GM19438 (cell line): ENCODE measurements around the gene ABHD8.

ENCODE experiments used
- ATAC-seq: cut with Tn5 transposase; IDR thresholded peaks from one replicate; pipeline ENCODE4 v1.9.1; 2021; ENCODE audit warnings: low read depth; ENCODE audit not compliant: unreplicated experiment

ABHD8 gene

GRCh38 chr19:17303167-17303939 lies at the start of gene ABHD8:
ABHD8 (minus strand) TSS chr19:17303425; CDS start chr19:17301616, 1,809 bp downstream.
- ATAC-seq = peak; percentile 55

GRCh38 chr19:17352608-17353280 lies 49.5 kb upstream of the ABHD8 start:
- ATAC-seq = no peak

- no peak for ATAC-seq
These were observed 48.7 kb upstream of the ABHD8 start for GRCh38 chr19:17351815-17352435.

DNA sequence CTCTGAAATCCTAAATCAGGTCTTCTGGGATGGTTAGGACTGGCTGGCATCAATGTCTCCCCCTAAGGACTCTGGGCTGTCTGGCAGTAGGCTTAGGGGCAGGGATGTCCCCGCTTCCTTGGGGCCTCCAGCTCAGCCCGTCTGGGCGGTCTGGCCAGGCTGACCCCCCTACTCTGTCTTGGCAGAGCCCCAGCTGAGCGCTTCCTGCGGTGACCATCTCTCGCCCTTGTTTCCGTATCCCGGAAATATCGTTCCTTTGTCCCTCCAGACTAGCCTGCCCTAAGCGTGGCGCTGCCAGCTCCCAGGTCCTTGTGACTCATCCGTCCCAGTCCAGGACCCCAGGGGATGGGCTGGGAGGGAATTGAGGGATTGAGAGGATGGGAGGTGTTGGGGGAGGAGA lies 45.5 kb upstream of the ABHD8 start:
- no peak for ATAC-seq

DNA sequence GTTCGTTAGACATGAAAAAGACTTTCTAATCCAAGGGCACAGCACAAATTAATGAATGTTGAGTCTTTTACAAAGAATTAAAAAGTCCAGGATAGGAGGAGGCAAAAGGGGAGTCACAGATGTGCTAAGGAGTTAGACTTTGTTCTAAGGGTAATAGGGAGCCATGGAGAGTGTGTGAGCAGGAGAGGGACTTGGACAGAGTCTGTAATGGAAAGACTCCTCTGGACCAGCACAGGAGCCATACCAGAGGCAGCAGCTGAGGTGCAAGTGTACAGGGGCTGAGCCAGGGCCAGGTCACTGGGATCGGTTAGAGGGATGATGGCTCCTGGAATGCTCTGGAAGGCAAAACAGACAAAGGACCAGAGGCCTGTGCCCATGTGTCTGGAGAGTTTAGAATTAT lies 44.7 kb upstream of the ABHD8 start:
- ATAC-seq = no peak

DNA sequence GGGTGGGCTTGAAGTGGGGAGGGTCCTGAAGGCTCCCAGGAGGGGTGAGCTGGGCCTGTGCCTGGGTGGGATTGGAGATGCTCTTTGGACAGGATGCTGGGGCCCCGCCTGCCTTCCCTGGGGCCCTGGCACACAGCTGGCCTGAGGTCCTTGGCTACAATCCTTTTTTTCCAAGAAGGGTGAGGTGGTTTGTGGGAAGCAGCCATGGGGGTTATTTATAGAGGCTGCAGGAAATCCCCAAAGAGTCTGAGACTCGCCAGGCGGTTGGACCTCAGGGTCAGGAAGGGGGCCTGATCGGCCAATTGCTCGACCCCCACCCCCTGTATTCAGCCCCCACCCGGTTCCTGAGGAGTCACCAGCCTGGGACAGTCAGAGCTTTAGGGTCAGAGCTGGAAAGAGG lies 44.1 kb upstream of the ABHD8 start:
- ATAC-seq = no peak

GRCh38 chr19:17346109-17346671 lies 43.0 kb upstream of the ABHD8 start:
- ATAC-seq = no peak

DNA sequence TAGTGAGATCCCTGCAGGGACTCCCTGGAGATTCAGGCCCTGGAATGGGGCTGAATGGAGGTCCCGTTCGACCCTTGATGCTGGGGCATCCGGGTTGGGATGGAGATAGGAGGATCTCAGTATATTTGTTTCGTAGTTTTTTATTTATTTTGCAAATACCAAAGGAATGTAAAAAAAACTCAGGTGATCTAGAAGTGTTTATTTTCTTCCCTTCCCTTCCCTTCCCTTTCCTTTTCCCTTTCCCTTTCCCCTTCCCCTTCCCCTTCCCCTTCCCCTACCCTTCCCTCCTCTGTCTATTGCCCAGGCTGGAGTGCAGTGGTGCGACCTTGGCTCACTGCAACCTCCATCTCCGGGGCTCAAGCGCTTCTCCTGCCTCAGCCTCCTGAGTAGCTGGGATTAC lies 38.6 kb upstream of the ABHD8 start:
- no peak for ATAC-seq

GRCh38 chr19:17341386-17341785 lies 38.2 kb upstream of the ABHD8 start:
- no peak for ATAC-seq

DNA sequence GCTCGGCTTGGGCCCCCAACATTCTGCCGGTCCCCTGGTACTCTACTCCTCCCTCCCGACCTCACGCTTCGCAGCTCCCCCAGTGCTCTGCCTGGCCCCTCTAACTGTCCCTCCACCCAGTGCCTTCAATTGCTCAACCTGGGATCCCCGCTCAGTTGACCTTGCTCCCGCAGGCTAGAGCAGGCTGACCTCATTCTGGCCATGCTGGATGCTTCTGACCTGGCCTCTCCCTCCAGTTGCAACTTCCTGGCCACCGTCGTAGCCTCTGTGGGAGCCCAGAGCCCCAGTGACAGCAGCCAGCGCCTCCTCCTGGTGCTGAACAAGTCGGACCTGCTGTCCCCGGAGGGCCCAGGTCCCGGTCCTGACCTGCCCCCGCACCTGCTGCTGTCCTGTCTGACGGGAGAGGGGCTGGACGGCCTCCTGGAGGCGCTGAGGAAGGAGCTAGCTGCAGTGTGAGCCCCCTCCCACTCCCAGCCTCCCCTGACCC lies 37.7 kb upstream of the ABHD8 start:
- no peak for ATAC-seq

GRCh38 chr19:17340302-17340870 lies 37.2 kb upstream of the ABHD8 start:
- ATAC-seq = no peak

DNA sequence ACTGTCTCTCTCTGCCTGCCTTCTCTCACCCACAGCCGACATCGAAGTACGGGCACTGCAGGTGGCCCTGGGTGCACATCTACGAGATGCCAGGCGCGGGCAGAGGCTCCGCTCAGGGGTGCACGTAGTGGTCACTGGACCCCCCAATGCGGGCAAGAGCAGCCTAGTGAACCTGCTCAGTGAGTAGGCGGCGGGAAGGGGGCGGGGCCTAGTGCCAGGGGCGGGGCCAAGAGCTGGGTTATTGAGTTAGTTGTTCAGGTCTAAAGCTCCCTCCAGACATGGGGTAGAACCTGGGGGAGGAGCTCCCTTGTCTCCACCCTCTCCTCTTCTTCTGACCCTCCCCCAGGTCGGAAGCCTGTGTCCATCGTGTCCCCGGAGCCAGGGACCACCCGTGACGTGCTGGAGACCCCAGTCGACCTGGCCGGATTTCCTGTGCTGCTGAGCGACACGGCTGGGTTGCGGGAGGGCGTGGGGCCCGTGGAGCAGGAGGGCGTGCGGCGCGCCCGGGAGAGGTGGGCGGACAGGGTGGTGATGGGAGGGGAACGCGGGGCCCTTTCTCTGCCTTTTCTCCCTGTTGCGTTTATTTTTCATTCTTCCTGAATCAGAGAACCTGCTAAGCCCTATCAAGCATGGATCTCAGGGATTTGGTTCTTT lies 36.0 kb upstream of the ABHD8 start:
- no peak for ATAC-seq

DNA sequence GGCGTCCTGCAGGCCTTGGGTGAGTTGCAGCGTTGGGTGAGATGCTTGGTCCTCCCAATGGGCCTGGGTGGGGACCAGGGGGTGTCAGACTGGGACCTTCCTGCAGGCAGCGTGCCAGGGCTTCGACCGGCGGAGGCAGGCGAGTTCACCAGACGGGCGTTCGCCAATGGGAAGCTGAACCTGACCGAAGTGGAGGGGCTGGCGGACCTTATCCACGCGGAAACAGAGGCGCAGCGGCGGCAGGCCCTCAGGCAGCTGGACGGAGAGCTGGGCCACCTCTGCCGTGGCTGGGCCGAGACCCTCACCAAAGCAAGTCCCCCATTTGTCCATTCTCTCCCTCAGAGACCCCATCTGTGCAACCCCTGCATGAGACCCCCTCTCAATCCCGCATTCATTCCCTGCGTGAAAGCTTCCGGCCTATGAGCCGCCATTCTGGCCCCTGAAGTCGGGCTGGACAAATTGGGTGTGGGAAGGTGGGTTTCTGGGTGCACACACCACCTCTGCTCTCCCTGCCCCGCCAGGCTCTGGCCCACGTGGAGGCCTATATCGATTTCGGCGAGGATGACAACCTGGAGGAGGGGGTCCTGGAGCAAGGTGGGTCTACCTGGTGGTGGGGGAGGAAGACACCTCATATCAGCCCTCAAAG lies 35.3 kb upstream of the ABHD8 start:
- ATAC-seq = no peak

DNA sequence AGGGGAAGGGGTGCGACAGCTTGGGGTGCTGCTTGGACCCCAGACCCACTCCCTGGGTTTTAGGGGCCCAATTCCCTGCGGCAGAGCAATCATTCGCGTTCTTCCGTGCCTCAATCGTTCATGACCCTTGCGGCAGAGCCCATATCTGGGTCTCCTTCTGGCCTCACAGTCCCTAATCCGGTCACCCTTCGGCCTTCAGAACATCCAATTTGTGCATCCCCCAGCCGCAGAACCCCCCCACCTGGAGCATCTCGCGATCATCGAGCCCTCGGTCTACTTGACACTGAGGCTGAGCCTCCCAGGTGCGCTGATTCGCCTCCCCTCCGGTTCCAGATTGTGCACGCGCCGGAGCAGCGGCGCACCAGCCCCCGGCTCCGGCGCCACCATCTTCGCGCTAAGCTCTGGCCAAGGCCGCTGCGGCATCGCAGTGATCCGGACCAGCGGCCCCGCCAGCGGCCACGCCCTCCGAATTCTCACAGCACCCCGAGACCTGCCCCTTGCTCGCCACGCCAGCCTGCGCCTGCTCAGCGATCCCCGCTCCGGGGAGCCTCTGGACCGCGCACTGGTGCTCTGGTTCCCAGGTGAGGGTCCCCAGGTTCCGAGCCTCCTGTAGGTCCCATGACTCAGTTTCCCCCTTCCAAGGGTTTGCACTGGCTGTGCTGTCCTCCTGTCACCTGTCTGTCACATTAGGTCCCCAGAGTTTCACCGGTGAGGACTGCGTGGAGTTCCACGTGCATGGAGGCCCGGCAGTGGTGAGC lies 34.6 kb upstream of the ABHD8 start:
- no peak for ATAC-seq

DNA sequence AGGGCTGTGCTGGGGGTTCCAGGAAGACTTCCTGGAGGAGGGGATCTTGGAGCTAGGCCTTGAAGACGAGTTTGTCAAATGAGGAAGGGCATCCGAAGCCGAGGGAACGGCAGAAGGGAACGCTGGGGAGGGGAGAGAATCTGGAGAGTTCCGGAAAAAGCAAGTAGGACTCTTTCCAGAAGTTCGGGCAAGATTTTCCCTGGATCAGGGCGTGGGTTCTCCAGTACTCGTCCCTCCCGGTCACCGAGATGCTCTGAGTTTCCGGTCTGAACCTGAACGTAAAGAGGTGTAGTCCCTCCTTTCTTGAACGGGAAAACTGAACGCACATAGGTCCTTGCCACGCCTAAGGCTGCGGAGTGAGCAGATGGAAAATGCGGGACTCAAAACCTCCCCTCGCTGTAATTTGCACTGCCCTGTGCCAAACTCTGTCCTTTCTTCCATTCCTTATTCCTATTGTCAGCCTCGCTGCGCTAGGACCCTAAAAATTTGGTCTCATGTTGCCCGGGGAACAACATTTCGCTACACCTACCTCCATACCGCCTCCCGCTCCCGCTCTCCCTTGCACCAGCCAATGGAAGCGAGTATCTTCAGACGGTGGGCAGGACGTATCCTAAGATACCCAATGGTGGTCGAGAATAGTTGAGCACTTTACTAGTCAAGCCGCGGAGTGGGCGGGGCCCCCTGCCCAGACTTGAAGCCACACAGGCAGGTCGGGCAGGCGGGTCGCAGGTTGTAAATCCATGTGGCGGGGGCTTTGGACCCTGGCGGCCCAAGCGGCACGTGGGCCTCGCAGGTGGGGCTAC lies 33.8 kb upstream of the ABHD8 start, which contains the start of gene GTPBP3:
TSS of gene GTPBP3 (plus strand) at position 682 of the 803 bp plus-strand sequence. CDS start at position 741, 59 bp downstream.
- peak; percentile 71 for ATAC-seq

DNA sequence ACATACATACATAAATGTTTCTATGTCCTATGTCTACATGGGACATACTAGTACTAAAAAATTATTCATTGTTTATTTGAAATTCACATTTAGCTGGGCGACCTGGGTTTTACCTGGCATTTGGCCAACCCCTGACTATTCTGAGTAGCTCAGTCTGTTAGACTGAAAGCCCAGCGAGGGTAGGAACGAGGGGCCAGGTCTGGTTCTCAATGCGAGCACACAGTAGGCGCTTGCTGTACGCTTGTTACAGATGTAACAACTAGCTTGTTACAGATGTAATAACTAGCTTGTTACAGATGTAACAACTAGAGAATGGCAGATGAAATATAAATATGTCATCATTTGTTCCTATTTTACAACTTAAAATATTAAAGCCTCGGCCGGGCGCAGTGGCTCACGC lies 32.4 kb upstream of the ABHD8 start:
- no peak for ATAC-seq

DNA sequence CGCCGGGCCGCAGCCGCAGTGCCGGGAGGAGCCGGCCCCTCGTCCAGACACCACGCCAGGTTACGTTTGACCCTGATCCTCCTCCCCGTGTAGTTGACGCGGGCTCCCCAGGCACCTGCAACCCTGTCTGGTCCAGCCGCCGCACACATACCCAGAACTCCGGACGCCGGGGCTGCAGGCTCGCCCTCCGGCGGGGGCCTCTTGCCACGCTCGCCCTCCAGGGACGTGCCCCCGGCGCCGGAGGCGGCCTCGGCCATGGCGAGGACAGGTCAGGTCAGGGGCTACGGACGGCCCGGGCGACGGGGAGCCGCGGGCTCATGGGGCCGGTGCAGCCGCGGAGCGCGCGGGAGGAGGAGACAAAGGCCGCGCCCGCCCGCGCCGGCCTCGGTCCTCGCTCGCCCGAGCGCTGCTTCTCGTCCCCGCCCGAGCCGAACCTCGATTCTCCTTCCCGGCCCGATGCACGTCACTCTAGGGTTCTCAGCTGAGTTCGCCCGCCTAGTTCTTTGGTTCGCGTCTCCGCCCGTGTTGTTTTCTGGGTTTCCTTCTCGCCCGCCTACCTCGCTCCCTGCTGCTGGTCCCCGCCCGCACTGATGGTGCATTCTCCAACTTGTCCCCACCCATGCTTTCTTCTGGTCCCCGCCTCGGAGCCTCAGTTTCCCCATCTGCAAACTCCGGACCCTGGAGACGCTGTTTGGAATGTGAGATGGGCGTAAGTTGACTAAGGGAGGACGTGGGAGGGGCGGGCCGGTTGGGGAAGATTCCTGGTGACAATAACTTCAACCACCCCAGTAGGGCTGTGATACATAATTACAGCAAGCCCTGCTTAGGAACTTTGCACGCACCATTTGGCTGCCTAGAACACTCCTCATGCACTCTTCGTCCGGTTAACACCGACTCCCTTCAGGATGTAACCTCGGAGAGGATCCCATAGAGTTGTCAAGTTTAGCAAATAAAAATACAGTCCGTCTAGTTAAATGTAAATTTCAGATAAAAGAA lies 31.5 kb upstream of the ABHD8 start, which contains the start of gene ANO8:
TSS of gene ANO8 (minus strand) at position 442 of the 996 bp plus-strand sequence. CDS start at position 257, 185 bp downstream.
- ATAC-seq = peak; percentile 45
